HG03045 (cell line): ENCODE results near the gene ABCA9.
"Not testable (repeated sequence)": the region's sequence is repeated elsewhere in the genome, so short reads cannot be mapped to it uniquely, and the experiment has no call there.

Source experiments
- ATAC-seq: cut with Tn5 transposase; IDR thresholded peaks from one replicate; pipeline ENCODE4 v1.9.1; 2021; ENCODE audit warnings: mild to moderate bottlenecking, moderate library complexity; ENCODE audit not compliant: unreplicated experiment

ABCA9 gene

DNA sequence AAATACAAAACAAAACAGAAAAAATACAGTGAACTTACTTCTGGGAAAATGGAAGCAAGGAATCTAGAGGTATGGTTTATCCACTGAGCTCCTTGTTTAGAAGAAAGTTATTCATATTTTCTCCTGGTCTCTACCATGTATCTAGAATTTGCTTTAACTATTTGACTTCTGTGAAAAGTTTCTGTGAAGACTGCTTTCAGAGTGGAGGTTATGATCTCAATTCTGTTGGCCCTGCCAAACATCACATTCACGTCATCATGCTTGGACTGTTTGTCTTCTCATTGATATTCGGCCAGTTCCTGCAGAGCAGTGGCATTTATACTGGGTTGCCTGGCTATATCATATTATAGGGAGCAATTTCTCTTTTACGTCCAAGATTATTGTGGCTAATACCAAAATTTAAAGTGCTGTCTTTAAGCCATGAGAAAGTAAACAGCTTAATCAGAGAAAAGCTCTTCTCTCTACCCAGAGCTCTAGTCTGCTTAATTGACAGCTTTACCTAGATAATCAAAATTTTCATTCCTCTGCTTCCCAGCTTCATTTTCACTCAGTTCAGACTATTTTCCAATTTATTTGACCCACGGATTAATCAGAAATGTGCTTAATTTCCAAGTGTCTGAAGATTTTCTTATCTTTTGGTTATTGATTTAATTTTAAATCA lies 105.4 kb downstream of the ABCA9 start, which contains the start of gene ABCA8:
Gene ABCA8, minus strand, starts transcription at position 212 of the 661 bp plus-strand sequence. CDS start 13,358 bp downstream, outside the sequence.
- no peak for ATAC-seq

DNA sequence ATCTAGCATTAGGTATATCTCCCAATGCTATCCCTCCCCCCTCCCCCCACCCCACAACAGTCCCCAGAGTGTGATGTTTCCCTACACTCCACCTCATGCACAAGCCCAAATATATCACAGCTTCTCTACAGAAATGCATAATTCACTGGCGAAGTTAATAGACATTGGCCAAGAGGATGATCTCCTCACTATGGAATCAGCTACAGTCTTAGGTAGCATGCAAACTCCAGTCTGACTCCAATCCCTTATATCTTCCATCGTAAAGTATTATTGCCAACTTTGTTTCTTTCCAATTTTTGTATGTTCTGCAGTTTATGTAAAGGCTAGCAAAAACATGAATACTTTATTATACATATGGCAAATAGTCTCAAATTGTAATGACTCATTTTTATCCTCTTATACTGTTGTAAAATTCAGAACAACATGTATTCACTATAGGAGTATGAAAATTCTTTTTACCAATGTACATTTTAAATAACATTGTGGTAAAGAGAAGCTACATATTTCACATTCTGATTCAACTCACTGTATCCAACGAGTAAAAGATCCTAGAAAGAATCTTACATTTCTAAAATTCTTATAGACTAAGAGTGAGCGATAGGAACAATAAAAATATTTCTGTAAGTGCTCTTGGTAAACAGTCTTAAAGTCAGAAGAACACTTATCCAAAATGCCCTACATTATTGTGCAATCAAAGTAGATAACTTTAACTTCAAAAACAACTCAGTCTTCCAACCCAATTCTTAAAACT lies 106.4 kb downstream of the ABCA9 start:
- no peak for ATAC-seq

DNA sequence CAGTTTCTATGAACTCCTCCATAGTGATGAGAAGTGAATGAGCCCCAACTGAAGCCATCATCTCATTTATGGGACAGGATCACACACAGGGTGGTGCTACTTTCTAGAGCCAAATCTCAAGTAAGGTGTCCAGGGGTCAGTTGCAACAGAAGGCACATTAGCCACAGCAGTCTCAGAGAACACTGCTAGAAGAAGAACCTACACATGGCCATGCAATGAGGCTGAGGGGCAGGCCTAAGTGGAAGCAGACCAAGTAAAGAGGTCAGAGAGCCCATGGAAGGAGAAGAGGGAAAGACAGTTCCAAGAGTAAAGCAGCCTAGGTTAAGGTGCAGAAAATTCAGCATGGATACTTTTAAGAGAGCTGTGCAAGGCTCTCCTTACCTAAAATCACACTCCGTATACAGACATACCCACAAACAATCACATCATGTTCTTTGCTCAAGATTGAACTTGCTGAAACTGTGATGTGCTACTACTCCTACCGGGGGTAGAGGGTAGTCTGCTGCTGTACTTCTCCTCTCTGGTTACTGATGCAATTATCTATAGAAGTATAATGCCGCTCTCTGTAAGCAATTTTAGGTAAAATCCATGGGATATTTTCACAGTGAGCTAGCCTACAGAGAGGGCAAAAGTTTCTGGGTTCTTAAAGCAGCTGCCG lies 107.3 kb downstream of the ABCA9 start:
- no peak for ATAC-seq

DNA sequence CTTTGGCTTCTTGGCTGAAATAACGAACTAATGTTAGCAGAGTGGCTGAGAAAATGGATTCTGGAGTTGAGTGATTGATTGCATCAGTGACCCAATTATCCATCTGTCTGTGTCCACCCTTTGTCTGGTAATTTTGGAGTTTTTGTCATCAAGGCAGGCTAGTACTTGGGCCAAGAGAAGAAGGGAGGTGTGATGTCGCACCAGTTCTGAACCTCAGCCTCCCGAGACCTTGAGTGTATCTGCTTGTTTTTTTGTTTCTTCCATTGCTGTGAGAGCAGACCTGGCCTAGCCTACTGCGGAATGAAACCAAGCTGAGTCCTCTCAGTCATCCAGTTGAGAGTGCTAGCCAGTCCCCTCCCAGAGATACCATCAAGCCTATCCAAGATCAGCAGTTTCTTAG lies 110.0 kb downstream of the ABCA9 start:
- no peak for ATAC-seq

DNA sequence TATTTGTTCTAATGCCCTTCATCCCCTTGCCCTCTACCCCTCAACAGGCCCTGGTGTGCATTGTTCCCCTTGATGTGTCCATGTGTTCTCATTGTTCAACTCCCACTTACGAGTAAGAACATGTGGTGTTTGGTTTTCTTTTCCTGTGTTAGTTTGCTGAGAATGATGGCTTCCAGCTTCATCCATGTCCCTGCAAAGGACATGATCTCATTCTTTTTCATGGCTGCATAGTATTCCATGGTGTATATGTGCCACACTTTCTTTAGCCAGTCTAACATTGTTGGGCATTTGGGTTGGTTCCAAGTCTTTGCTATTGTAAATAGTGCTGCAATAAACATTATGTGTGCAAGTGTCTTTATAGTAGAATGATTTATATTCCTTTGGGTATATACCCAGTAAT lies 112.9 kb downstream of the ABCA9 start:
- ATAC-seq: not testable (repeated sequence)

DNA sequence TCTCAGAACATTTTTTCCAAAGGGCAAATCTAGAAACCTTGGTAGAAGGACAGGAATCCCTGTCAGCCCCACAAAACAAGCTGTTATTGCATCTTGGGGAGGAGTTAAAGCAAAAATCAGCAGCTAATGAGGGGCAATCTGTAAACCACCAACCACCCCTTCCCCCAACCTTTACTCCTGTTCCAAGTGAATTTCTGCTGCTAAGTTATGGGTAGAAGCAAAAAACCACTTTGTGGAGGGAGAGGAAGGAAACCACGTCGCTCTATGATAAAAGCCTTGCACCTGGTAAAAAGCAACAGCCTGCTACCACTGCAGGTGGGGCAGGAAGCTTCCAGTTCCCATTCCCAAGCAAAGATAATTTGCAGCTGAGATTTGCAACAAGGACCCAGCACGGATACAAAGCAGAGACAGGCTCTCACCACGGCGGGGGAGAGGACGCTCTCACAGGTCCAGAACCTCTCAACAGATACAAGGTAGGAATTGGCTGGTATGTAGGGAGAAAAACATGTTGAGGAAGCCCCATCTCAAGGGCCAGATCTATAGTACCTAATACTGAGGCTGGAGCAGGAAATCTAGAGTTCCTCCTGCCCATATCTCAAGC lies 116.2 kb downstream of the ABCA9 start:
- ATAC-seq: no peak

DNA sequence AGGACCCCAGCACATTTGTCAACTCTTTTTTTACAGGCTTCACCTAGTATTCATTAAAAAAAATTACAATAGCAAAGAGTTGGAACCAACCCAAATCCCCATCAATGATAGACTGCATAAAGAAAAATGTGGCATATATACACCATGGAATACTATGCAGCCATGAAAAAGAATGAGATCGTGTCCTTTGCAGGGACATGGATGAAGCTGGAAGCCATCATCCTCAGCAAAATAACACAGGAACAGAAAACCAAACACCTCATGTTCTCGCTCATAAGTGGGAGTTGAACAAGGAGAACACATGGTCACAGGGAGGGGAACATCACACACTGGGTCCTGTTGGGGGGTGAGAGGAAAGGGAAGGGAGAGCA lies 116.9 kb downstream of the ABCA9 start:
- not testable (repeated sequence) for ATAC-seq

DNA sequence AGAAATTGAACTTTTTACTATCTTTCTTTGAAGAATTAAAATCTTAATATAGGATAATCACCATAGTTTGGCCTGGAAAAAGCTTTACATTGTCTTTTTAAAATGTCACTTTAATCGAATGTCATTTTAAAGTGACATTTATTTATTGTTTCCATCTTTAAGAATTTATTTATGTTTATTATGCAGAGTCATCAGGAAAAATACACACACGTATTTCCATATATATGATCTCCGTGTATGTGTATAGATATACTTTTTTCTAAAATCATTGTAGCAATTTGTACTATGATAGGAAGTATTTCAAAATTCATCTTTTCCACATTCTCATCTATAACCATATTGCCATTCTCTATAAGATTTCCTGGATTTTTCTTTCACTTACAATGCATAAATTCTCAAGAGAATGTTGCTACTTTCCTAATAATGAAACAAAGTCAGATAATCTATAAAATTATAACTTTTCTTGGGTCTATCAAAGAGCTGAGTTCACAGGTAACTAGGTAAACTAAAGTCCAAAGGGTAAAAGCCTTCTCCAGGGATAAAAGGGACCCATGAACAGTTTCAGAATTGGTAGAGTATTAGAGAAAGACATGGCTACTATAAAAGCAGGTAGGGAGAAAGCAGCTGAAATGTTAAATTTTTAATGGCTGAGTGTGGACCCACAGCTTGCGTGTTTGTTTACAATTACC lies 117.5 kb downstream of the ABCA9 start:
- ATAC-seq: no peak

DNA sequence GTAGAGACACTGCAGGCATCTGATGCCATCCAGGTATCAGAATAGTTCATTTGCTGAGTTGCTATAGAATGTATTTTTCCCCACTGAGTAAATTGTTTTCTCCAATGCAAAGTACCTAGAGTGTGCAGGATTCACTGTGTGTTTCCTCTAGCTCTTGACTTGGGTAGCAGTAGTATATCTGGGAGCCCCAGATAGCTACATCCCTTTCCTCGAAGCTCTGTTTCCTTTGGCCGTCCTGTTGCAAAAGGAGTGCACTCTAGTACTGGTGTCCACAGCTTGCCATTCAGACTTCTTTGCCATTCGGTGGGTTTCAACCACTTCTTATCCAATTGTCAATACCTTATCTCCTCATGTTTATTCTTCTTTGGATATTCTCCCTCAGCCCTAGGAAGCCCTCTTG lies 118.3 kb downstream of the ABCA9 start:
- no peak for ATAC-seq

DNA sequence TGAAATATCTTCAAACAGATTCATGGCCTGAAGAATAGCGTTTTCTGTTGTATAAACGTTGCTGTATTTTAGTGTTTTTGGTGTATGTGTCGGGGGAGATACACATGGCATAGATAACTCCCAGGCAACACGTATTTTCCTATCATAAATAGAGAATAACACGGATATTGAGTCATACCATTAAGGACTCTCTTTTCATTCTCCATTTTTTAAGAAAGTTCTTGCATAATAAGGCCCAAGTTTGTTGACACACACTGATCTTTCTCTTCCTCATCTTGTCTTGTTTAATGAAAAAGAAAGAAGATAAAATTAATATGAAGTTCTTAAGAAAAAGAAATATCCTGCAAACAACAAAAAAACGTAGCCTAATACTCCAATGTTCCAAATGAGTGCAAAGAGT lies 119.0 kb downstream of the ABCA9 start:
- no peak for ATAC-seq

DNA sequence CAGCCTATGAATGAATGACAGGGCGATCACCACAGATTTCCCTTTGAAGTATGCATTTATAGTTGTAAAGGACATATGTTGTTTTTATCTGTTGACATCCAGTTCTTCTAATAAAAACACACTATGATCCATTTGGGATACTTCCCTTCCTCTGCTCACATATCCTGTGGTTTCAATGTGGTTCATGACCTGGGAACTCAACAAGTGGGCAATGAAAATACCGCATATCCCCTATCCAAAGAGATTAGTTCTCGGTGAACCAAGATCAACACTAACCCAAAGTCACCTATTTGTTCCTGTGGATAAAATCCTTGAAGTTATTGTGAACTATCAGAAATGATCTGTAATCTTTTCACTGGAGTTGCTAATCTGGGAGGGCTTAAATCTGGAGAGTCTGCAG lies 121.5 kb downstream of the ABCA9 start:
- no peak for ATAC-seq

DNA sequence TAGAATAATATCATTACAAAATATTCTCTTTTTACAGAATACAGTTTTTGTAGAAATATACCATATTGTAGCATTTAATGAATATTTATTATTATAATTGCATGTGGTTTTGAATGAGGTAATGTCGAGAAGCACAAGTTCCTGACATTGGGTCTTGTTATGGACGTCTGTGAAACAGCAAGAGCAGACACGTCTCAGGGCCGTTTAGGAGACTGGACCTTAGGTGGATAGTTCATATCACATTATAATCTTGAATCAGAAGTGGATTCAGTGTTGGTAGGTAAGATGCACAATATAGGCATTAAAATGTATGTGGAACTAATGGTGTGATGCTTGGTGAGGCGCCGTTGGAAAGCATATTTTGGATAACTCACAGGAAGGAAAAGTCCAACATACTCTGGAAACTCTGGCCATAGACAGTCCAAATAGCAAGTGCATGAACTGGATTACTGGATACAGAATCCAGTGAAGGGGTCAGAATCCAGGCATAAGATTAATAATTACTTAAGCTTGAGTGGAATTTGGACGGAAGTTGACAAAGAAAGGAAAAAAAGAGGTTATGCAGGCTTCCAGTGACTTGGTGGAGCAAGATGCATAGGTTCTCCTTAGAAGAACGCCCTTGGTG lies 122.7 kb downstream of the ABCA9 start:
- no peak for ATAC-seq

DNA sequence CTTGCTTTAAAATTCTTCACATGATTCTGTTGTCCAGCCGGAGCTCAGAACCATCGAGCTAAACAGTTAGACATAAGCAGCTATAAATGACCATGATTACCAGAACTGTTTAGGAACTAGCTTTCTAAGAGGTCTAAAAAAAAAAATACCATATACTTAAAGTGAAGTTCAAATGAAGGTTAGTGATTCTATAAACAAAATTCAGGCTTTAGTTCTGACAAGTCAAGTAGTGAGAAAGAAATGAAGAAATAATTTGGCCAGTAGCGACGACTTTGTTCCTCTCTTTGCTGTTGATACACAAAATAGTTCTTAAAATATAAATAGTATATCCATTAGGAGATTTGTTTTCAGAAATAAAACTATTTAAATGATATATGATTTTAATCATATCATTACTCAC lies 133.2 kb downstream of the ABCA9 start:
- ATAC-seq: no peak

DNA sequence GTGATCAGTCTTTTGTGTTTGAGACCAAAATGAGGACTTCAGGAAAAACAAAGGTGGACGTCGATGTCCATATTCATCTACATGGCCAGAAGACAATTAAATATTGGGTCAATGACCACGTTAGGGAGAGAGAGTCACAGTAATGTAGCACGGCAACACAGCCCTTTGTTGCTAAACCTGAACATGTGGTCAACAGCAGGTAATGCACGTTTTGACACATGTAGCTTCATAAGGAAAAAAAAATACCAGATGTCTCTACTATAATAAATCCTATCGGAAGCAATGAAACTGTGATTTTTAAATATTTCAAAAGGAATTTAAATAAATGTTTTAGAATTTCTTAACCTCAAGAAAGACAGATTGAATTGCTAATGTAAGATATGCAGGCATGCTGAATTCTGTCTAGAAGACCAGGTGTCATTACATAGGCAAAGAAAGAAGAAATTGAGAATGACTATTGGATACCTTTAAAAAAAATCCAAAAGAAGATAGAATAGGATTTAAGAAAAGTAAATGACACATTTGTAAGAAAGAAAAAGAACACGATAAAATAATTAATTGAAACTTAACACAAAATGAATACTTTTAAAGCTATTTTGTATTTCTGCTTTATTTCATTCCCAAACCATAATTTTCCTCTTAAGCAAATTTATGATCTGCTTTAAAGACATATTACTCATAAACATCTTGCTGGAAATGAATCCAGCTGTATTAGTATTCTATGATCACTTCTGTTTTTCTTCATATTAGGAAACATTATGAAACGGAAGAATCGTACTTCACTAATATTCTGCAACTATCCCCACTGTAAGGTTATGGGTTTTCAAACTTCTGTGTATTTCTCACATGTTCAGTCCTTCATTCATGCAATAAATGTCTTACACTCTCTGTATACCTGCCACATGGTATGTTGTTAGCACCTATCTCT lies 135.7 kb downstream of the ABCA9 start:
- ATAC-seq: no peak
